A549 (cell line): ENCODE data around the gene XRCC4. TPM values are rescaled to one million over a fixed set of nuclear protein-coding genes. Genes with fewer than 3 reads are reported as not detected.

ENCODE experiments used
- ATAC-seq, 2 experiments: fragments of 200-7000 bp in 1 of 2; fragments of >200 bp in 1 of 2; cut with Nextera tagmentation in 1 of 2; cut with Tn5 transposase in 1 of 2; 3 replicates each; pipeline versions ENCODE4 v1.8.0 to v1.9.1; 2018 to 2020; ENCODE audit warnings: mild to moderate bottlenecking in 1 of 2, moderate library complexity in 1 of 2
- CTCF ChIA-PET: fragments of 300-600 bp; sonication (Branson Sonifier 250); formaldehyde crosslinking; extraction: SDS; loops from one replicate; lab custom pipeline; 2021; ENCODE audit warnings: antibody characterized with exemption, inconsistent platforms; lab: Yijun Ruan, JAX
- POLR2A ChIA-PET: fragments of 350-600 bp; formaldehyde crosslinking; extraction: SDS; loops from one replicate; lab custom pipeline; 2021; ENCODE audit warnings: antibody characterized with exemption, inconsistent platforms; lab: Yijun Ruan, JAX
- DNase-seq, 2 experiments: peaks; one replicate each; pipeline versions ENCODE4 v3.0.0 to v3.0.0-alpha.2; 2011 to 2016; ENCODE audit warnings: low read depth in 1 of 2, low spot score in 1 of 2
- FAIRE-seq: peaks from 2 replicates; lab custom pipeline; 2011; peaks lifted over from hg19 to GRCh38; lab: Jason Lieb, UNC
- H3K27ac ChIP-seq, 2 experiments: fragments of >200 bp; sonication (Bioruptor Twin); formaldehyde crosslinking; 3 replicates each; pipeline ENCODE4 v1.5.1; 2016 to 2017
- H3K4me1 ChIP-seq: fragments of >200 bp; sonication (Bioruptor Twin); formaldehyde crosslinking; 3 replicates; pipeline ENCODE4 v1.6.1; 2016
- H3K4me2 ChIP-seq: fragments of >200 bp; sonication (Bioruptor Twin); formaldehyde crosslinking; 3 replicates; pipeline ENCODE4 v1.6.1; 2016
- H3K4me3 ChIP-seq: fragments of >200 bp; sonication (Bioruptor Twin); formaldehyde crosslinking; 3 replicates; pipeline ENCODE4 v1.5.1; 2016
- H3K9me3 ChIP-seq: fragments of >200 bp; sonication (Bioruptor Twin); formaldehyde crosslinking; 3 replicates; pipeline ENCODE4 v1.6.1; 2016
- CEBPB ChIP-seq, 2 experiments: fragments of >200 bp in 1 of 2; sonication (Bioruptor Twin) in 1 of 2; formaldehyde crosslinking in 1 of 2; IDR thresholded peaks; 2 replicates each; pipeline ENCODE4 v1.6.1; 2012 to 2016
- FOSB ChIP-seq: fragments of 250-450 bp; sonication (Bioruptor Pico); IDR thresholded peaks from 2 replicates; pipeline ENCODE4 v1.5.0; 2020; ENCODE audit warnings: mild to moderate bottlenecking, moderate library complexity
- GATA3 ChIP-seq: IDR thresholded peaks from 2 replicates; pipeline ENCODE4 v1.6.1; 2012; ENCODE audit warnings: borderline replicate concordance
- HDAC2 ChIP-seq: fragments of 200-600 bp; sonication (generic); IDR thresholded peaks from 2 replicates; pipeline ENCODE4 v1.6.1; 2016
- HOXB5 ChIP-seq: fragments of 250-450 bp; sonication (Bioruptor Pico); IDR thresholded peaks from 2 replicates; pipeline ENCODE4 v1.5.0; 2020; ENCODE audit warnings: mild to moderate bottlenecking, moderate library complexity
- MAFK ChIP-seq: fragments of 450-650 bp; IDR thresholded peaks from 2 replicates; pipeline ENCODE4 v1.6.1; 2014; ENCODE audit not compliant: partially characterized antibody
- MYC ChIP-seq: IDR thresholded peaks from 2 replicates; pipeline ENCODE4 v1.6.1; 2012; ENCODE audit warnings: mild to moderate bottlenecking, inconsistent platforms, low read length, improper control_type of control experiment, borderline replicate concordance
- NFE2L2 ChIP-seq: fragments of 150-350 bp; conservative IDR thresholded peaks from 2 replicates; pipeline ENCODE4 v1.6.1; 2014; ENCODE audit warnings: low read length
- RARB ChIP-seq: fragments of 250-450 bp; sonication (Bioruptor Pico); IDR thresholded peaks from 2 replicates; pipeline ENCODE4 v1.8.0; 2021; ENCODE audit warnings: mild to moderate bottlenecking, moderate library complexity
- RFX5 ChIP-seq: fragments of 450-650 bp; IDR thresholded peaks from 2 replicates; pipeline ENCODE4 v1.7.1; 2014; ENCODE audit warnings: antibody characterized with exemption, mild to moderate bottlenecking, moderate library complexity
- RNF2 ChIP-seq: fragments of 200-600 bp; sonication (generic); IDR thresholded peaks from 2 replicates; pipeline ENCODE4 v1.6.1; 2016; ENCODE audit warnings: low read depth, mild to moderate bottlenecking, antibody characterized with exemption, moderate library complexity, borderline replicate concordance
- SREBF2 ChIP-seq: fragments of 450-650 bp; IDR thresholded peaks from 2 replicates; pipeline ENCODE4 v1.6.1; 2014; ENCODE audit warnings: mild to moderate bottlenecking, moderate library complexity
- TFCP2L1 ChIP-seq: fragments of 250-450 bp; sonication (Bioruptor Pico); IDR thresholded peaks from 2 replicates; pipeline ENCODE4 v1.5.0; 2021; ENCODE audit warnings: mild to moderate bottlenecking
- WGBS: methylation state at CpG from one replicate; pipeline ENCODE4 v1.1.6; 2017; ENCODE audit errors: missing lambda C conversion rate; 5-methylcytosine and 5-hydroxymethylcytosine counted together
- polyA plus RNA-seq, 4 experiments: library from polyadenylated mRNA; depleted of rRNA in 3 of 4; stranded (reverse); fragments of >200 nt; fragmentation: RNase III in 1 of 4; extraction: RNeasy Plus Mini Kit Qiagen cat#74134 plus additional on column Dnase treatment in 1 of 4; gene quantifications; 2 replicates in 3 of 4; 3 replicates in 1 of 4; pipeline ENCODE4 v1.2.3, GENCODE V29; 2011 to 2017
- TF ChIP-seq, protein P1 (sequence below): fragments of 250-450 bp; sonication (Bioruptor Pico); IDR thresholded peaks from 2 replicates; pipeline ENCODE4 v1.5.0; 2020; ENCODE audit warnings: low read depth, mild to moderate bottlenecking, moderate library complexity
- TF ChIP-seq, protein P2 (sequence below): fragments of >200 bp; sonication (Bioruptor Twin); formaldehyde crosslinking; IDR thresholded peaks from 3 replicates; pipeline ENCODE4 v1.6.1; 2016
- TF ChIP-seq, protein P3 (sequence below): fragments of 200-600 bp; sonication (generic); IDR thresholded peaks from 2 replicates; pipeline ENCODE4 v1.6.1; 2016; ENCODE audit warnings: antibody characterized with exemption, mild to moderate bottlenecking, moderate library complexity

XRCC4 gene
- polyA plus RNA-seq, 2 of the 4 experiments (the other 2 are of a cell fraction) = 14.3 to 14.8 TPM

DNA sequence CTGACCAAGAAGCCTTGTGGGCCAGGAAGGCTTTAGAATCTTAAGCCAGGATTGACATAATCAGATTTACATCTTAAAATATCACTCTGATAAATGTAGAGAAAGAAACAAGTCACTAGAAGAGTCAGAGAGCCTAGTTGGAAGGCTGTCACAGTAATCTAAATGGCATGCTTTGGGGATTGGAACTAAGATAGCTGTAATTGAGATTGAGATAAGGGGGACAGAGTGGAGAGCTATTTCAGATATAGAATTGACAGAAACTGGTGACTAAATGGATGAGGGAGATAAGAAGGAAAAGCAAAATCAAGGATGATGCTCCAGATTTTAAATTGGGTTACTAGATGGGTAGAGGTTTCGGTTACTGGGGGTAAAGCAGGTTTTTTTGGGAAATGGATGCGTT, 100.5 kb downstream of the XRCC4 start:
- no peaks in the 10 kb centered on the region for H3K4me1 ChIP-seq
- 94% methylated on average over 2 of the region's 2 CpGs for WGBS
- ChIA-PET POLR2A (no interaction called here), CTCF (interaction anchor here (1.0 kb wide), 1 partner anchor 29 kb away, joined by 3 read pairs; no protein-coding TSS in a partner anchor)
- TF ChIP-seq MAFK (no peak), FOSB (CRISPR knock-in tag) (no peak), GATA3 (no peak), RFX5 (no peak), RNF2 (no peak)
- TF ChIP-seq, protein P1, sequence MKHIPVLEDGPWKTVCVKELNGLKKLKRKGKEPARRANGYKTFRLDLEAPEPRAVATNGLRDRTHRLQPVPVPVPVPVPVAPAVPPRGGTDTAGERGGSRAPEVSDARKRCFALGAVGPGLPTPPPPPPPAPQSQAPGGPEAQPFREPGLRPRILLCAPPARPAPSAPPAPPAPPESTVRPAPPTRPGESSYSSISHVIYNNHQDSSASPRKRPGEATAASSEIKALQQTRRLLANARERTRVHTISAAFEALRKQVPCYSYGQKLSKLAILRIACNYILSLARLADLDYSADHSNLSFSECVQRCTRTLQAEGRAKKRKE (CRISPR knock-in tag) = no peak
- TF ChIP-seq, protein P2, sequence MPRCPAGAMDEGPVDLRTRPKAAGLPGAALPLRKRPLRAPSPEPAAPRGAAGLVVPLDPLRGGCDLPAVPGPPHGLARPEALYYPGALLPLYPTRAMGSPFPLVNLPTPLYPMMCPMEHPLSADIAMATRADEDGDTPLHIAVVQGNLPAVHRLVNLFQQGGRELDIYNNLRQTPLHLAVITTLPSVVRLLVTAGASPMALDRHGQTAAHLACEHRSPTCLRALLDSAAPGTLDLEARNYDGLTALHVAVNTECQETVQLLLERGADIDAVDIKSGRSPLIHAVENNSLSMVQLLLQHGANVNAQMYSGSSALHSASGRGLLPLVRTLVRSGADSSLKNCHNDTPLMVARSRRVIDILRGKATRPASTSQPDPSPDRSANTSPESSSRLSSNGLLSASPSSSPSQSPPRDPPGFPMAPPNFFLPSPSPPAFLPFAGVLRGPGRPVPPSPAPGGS = no peak
- TF ChIP-seq, protein P3, sequence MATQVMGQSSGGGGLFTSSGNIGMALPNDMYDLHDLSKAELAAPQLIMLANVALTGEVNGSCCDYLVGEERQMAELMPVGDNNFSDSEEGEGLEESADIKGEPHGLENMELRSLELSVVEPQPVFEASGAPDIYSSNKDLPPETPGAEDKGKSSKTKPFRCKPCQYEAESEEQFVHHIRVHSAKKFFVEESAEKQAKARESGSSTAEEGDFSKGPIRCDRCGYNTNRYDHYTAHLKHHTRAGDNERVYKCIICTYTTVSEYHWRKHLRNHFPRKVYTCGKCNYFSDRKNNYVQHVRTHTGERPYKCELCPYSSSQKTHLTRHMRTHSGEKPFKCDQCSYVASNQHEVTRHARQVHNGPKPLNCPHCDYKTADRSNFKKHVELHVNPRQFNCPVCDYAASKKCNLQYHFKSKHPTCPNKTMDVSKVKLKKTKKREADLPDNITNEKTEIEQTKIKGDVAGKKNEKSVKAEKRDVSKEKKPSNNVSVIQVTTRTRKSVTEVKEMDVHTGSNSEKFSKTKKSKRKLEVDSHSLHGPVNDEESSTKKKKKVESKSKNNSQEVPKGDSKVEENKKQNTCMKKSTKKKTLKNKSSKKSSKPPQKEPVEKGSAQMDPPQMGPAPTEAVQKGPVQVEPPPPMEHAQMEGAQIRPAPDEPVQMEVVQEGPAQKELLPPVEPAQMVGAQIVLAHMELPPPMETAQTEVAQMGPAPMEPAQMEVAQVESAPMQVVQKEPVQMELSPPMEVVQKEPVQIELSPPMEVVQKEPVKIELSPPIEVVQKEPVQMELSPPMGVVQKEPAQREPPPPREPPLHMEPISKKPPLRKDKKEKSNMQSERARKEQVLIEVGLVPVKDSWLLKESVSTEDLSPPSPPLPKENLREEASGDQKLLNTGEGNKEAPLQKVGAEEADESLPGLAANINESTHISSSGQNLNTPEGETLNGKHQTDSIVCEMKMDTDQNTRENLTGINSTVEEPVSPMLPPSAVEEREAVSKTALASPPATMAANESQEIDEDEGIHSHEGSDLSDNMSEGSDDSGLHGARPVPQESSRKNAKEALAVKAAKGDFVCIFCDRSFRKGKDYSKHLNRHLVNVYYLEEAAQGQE = no peak
- no peak overlapping the region for H3K27ac ChIP-seq
- DNase-seq = no peak
- no peak for ATAC-seq
- no peaks in the 10 kb centered on the region for H3K9me3 ChIP-seq
- no peak overlapping the region for H3K4me3 ChIP-seq
- H3K4me2 ChIP-seq = no peak overlapping the region
- no peak for FAIRE-seq

DNA sequence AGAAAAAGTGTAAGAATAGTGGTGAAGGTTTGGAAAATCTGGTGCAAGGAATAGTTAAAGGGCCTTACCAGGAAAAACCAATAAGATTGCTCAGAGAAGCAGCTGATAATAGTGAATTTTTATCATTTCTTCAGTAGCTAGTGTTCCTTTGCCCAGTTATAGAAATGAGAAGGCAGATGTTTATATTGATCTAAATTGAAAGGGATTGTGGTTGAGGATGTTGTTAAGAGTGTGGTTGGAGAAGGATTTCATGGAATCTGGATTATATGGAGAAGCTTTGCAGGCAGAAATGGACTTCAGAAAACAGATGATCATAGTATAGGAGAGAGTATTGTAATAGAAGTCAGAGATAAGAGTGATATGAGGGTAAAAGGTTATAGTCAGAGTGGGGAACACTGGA, 102.6 kb downstream of the XRCC4 start:
- no peak for FAIRE-seq
- TF ChIP-seq CEBPB (IDR thresholded peaks at IDR 0.05) (no peak), MAFK (no peak), NFE2L2 (no peak), HDAC2 (no peak), SREBF2 (no peak)
- TF ChIP-seq, protein P1 (CRISPR knock-in tag) = no peak
- ChIA-PET CTCF (no interaction called here), POLR2A (no interaction called here)
- H3K9me3 ChIP-seq = no peaks in the 10 kb centered on the region
- H3K27ac ChIP-seq = no peak overlapping the region
- no peaks in the 10 kb centered on the region for H3K4me1 ChIP-seq
- no peak overlapping the region for H3K4me2 ChIP-seq
- no peak for ATAC-seq
- no peak for DNase-seq
- no peak overlapping the region for H3K4me3 ChIP-seq

DNA sequence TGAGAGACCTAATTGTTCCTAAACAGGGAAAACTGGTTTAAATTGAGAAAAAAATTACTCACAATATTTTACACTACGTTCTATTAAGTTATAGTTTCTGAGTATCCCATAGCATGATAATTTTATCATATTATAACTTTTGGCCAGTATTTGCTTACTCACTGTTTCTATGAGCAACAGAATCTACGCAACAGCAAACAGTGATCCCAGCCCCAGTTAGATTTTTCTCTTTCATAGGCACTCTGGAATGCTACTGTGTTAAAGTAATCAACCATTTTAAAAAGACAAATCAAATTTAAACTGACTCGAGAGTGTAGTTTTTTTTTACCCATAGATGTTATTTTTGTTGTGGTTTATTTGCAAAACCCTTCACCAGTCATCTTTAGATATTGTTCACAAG, 107.2 kb downstream of the XRCC4 start:
- ChIA-PET CTCF (no interaction called here), POLR2A (no interaction called here)

DNA sequence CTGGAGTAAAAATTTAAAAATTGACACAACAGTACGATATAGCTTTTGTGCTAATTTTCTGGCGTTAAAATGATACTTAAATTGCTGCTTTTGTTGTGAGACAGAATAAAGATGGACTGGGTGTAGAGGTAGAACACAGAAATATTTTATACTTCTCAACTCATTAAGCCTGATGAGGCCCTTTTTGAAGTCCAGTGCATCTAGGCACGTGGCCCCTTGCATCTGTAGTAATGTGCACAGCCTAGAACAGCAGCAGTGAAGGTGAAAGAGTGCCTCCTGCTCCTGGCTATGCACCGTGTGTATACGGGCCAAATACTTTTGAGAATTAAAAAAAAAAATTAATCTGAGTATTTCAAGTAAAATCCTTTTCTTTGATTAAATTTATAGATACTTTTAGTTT, 115.6 kb downstream of the XRCC4 start:
- CTCF ChIA-PET = no interaction called here
- ATAC-seq = no peak
- POLR2A ChIA-PET = no interaction called here
- Histone ChIP-seq H3K9me3 (no peaks in the 10 kb centered on the region), H3K27ac (no peak overlapping the region), H3K4me3 (no peak overlapping the region), H3K4me2 (no peak overlapping the region), H3K4me1 (no peaks in the 10 kb centered on the region)
- FAIRE-seq = no peak
- TF ChIP-seq TFCP2L1 (CRISPR knock-in tag) = no peak
- DNase-seq = no peak
- WGBS = 83% methylated on average over 5 of the region's 5 CpGs

More for the DNA sequence above, 107.2 kb downstream of the XRCC4 start:
- WGBS = 86% methylated on average over 3 of the region's 3 CpGs
- DNase-seq (no peak), FAIRE-seq (no peak), ATAC-seq (no peak)
- H3K4me1 ChIP-seq = no peaks in the 10 kb centered on the region
- H3K4me3 ChIP-seq = no peak overlapping the region
- no peak overlapping the region for H3K27ac ChIP-seq
- TF ChIP-seq MYC = no peak
- TF ChIP-seq HOXB5 (CRISPR knock-in tag) = no peak
- no peak for TF ChIP-seq RARB
- H3K4me2 ChIP-seq = no peak overlapping the region
- H3K9me3 ChIP-seq = no peaks in the 10 kb centered on the region; the same call in 2 of the 3 replicates
